Measurements from ENCODE around the gene RAB12.
"Not testable (repeated sequence)": the region's sequence is repeated elsewhere in the genome, so short reads cannot be mapped to it uniquely, and the experiment has no call there.

Gene RAB12

DNA sequence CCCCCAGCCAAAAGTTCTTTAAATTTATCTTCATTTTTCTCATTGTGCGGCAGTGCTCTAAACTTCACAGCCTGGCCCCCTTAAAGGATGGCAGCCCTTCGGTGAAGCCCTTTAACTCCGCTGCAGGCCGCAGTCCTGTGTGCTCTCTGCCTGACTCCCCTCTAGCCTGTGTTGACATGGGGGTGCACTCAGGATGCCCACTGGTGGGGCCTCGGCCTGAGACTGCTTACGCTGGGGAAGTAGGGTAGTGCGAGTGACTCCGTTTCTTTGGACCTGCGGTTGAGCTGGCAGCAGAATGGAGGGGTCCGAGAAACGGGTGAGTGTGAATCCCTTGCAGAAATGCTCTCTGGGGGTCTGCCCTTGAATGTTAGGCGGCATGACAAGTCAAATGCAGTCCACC, 5.6 kb downstream of the RAB12 start:
- no peak for FAIRE-seq

DNA sequence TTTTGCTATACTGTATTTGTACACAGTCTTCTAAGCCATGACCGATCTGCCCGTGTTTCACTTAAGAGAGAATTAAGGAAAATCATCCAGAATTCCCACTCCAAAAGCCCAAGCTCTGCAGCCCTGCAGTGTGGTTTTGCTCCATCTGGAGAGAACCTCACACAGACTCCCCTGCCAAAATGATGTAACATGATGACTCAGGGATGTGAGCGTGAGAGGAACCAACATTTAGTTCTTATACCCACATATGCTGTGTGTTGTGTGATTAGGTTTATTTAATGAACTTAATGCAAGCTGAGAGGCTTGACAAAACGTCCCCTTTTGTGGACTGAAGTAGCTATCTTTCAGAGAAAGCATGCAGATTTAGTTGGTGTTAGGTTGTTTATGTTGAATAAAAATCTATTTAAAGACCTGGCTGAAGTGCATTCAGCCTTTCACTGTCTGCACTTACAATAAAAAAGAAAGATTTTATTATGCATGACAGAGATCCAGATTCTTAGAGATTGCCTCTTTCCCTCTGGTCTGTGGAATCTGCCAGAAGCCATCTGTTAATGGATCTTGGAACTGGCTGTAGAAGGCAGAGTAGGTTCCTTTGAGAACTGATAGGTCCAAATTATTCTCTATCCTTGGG, 6.3 kb downstream of the RAB12 start:
- FAIRE-seq, result no peak

DNA sequence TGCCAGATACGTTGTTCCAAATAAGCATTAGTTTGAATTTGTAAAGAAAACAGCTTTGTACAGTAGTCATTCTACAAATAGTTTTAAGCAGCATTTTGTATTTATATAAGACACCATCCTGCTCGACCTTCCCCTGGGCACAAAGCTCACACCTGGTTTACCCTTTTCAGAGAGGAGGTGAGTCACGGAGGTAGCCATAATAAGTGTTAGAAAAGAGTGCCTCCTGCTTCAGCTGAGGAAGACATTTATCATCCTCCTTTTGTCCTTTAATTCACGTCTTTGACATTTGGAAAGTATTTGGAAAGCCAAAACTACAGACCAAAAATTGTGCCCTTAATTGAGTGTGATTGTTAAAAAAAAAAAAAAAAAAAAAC, 6.8 kb downstream of the RAB12 start:
- no peak for FAIRE-seq

DNA sequence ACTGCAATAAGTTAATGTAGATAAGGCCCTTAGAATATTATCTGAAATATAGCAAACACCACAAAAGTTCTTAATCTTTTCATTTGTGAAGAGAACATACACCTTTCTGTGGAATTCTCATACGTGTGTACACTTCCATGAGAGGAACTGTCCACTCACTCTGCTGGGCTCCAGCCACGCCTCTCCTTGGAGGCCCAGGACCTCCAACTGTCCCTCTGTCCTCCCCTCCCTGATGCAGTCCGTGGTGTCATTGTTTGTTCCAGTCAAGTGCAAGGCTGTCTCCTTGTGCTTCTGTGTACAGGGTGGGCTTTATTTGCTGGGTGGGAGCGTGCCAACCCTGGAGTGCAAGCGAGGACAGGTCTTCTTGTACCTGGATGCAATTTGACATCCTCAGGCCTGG, 8.7 kb downstream of the RAB12 start:
- FAIRE-seq, result no peak

DNA sequence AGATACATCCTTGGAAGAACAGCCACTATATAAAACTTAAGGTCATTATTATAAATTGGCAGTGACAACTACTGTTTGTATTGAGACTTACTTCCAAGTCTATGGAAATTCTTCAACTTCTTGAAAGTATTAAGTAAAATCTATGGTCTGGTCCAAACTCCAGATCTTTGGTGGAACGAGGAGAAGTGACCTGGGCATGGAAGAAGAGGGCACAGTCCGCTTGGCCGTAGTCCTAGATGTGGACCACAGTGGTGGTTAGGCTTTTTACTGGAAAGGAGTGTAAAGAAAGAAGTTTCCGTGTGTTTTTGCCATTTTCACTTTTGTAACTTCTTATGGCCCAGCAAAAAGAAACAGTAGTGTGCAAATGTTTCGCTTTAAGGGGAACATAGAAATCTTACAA, 9.8 kb downstream of the RAB12 start:
- no peak for FAIRE-seq

DNA sequence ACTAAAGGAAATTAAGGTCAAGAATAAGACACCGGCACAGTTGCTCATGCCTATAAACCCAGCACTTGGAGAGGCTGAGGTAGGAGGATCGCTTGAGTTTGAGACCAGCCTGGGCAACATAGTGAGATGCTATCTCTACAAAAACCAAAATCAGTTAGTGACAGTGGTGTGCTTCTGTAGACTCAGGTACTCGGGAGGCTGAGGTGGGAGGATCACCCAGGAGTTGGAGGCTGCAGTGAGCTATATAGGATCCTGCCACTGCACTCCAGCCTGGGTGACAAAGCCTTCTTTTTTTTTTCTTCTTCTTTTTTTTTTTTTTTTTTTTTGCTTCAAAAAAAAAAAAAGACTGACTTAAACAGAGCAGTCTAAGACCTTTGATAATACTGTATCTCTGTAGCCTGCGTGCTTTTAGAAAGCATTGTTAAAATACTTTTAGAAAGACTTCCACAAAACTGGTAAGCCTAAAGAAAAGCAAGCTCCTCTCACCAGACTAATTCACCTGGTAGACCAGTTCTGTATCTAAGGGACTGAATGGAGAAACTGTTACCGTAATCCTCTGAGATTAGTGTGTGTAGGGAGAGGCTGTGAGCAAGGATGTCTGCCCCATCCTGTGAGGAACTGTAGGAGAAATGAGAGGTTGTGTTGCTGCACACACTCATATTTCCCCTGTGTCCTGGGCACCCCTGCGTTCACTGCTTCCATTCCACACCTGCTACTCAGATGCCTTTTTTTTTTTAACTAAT, 10.8 kb downstream of the RAB12 start:
- no peak for FAIRE-seq

DNA sequence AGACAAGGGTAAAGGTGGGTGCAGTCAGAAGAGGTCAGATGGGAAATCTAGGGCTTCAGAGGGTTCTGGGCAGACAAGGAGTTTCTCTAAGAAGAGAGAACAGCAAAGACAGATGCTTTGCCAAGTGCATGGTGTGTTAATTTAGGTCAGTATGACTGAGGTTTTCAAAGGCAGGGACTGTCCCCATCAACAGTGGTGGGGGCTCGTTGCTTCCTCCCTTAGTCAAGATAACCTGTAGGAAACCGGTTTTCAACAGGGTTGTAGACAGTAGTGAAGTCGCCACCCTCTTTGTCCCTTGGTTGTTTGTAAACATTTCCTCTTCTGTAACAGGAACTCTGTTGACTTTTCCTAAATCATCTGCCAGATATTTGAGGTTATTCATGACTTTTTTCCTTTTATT, 11.6 kb downstream of the RAB12 start:
- FAIRE-seq, result no peak

DNA sequence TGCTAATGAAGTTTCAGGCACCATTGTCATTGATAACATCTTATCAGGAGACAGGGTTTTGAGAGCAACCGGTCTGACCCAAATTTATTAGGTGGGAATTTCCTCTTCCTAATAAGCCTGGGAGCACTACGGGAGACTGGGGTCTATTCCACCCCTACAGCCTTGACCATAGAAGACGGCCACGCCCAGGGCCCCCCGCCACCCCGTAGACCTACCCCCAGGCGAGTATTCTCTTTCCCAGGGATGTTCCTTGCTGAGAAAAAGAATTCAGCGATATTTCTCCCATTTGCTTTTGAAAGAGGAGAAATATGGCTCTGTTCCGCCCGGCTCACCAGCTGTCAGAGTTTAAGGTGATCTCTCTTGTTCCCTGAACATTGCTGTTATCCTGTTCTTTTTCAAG, 13.4 kb downstream of the RAB12 start:
- not testable (repeated sequence) for FAIRE-seq

DNA sequence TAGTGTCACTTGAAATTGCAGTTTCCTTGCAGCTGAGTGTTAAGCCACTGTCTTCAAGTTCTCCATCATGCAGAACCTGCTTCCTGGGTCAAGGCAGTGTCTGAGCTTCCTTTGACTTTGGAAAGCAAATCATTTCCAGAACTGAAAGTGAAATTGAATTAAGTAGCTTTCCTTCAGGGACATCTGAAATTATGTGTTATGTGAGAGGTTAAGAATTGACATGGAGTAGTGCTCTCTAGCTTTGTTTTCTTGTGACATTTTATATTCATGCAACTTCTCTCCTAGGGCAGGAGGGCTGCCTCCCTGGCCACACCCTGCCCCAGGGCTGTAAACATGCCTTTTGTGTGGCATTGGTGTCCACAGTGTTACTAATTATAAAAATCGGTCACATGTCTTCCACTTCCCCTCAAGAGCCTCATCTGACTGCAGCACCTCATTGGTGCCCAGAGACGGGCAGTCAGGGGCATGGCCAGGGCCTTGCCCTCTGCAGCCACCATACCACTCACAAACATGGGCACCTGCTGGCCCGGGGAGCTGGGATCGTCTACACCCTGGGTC, 14.4 kb downstream of the RAB12 start:
- FAIRE-seq, result no peak

DNA sequence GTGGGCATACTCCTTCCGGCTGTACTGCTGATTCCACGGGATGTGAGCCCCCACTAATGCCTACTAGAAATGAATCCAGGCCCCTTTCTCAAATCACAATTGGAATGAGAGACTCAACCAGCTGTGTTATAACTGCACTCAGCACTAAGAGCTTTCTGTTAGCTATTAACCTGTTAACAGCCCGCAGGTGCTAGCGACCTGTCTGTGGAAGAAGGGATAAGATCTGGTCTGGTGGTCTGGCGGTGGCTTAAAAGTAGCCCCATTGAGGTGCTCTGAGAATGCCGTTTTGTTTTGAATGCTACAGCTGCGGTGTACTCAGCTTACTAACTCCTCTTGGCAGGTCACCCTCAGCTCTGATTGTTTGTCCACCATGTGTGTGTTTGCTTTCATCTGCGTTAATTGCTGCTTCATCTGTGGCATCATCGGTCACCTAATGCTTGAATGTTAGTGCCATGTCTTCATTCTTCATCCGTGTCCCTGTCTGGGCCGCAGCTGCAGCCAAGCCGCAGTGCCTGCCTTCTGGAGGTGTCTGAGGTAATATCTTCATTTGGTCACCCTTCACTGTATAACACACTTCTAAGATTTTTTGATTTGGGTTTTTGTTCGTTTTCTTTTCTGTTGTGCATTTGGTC, 16.3 kb downstream of the RAB12 start:
- no peak for FAIRE-seq

DNA sequence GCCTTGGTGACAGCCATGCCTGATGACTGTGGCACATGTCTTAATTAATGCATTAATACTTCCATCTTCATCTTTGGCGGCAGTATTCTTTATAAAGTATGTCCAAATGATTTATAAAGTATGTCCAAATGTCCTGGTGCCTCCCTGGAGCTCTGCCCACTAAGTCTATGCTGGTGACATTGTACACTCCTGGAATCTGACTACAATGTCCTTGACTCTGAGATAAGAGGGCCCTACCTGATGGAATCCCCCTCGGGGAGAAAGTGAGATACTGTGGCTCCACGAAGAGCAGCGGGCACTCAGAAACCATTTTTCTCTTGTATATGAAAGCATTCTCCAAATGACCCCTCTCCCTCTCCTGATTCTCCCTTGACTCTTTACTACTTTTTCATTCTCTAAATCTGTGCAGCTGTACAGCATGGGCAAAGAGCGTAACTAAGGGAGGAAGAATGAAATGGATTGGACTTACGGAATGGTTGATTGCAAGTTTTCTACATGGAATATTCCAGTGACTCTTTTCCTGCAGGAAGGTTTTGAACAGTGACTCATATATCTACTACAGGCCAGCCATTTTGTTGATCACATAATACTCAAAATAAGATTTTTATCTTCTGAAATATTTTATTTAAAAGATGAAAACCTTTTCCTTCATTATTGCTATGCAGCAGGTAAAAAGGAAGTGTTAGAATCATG, 17.3 kb downstream of the RAB12 start:
- FAIRE-seq, result no peak

DNA sequence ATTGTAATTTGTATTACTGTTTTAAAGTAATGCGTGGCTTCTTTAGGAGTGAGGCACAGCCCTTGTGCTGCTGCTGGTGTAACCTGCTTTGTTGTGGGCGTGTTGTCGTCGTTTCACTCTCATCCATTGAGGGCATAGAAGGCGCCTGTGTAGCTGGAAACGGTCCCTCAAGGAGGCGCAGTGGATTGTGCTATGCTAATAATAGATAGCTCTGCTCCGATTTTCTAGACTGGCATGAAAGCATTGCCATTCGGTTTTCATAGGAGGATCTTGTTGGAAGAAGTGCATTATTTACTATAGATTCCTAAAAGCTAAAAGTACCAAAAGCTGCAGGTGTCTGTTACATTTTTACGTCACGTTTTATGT, 17.9 kb downstream of the RAB12 start:
- no peak for FAIRE-seq

DNA sequence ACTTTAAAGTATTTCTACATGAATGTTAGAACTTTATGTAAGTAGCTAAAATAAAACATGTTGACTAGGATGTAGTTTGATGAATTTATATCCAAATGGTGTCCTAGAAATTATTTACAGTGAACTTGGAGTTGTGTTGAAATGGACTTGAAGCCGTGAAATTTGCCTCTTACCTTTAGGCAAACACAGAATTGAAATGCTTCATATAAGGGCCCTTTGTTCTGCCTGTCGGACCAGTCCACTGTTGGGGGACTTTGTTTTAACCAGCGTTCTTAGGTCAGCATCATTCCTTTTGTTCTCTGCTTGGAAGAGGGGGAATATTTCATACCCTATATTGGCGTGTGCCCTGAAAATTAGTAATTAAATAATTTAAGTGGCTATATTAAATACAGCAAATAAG, 18.3 kb downstream of the RAB12 start:
- no peak for FAIRE-seq

DNA sequence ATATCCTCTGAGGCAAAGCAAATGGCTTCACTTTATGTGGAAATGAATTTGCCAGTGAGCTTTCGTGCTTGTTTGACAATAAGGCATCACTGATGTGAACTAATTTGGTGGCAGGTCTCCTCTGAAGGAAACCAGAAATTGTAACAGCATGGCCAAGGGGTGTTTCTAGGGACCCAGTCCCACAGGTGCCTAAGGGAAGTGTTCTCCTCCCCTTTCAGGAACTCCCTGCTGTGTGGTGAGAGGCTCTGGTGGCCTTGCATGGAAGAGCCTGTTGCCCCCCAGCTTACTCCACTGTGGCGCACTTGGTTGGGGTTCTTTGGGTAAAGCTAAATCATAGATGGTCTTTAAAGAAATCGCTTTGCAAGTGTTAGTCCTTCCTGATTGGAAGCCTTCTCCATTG, 20.4 kb downstream of the RAB12 start:
- no peak for FAIRE-seq

DNA sequence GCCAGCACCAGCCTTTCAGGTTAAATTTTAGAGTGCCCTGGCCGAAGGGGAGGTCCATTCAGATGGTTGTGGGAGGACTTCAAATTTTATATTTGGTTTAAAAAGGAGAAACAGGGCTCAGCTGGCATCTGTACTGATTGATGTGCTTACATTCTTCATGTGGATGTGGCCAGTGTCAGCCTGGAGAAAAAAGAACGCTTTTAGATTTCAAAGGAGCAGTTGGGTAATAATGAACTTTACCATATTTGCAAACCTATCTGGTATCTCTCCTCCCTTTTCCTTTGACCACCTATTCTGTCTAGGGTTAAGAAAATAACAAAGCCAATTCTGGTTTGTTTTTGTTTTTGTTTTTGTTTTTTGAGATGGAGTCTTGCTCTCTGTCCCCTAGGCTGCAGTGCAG, 21.3 kb downstream of the RAB12 start:
- FAIRE-seq, result no peak

DNA sequence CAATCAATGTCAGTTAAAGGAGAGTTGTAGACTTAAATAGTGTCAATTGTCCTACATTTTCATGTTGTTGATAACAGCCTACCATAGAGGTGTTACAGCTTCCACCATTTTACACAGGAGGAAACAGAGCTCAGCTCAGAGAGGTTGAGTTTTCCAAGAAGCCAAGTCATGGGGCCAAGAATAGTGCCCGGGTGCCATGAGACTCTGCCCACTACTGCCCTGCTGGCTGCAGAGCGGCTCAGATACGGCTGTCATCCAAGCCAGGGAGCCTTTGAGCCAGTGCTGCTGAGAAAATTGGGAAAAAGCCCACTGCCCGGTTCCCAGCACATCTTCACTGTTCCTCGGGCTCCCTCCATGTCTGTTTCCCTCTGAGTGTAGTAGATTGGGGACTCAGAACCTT, 22.0 kb downstream of the RAB12 start:
- FAIRE-seq, result no peak

DNA sequence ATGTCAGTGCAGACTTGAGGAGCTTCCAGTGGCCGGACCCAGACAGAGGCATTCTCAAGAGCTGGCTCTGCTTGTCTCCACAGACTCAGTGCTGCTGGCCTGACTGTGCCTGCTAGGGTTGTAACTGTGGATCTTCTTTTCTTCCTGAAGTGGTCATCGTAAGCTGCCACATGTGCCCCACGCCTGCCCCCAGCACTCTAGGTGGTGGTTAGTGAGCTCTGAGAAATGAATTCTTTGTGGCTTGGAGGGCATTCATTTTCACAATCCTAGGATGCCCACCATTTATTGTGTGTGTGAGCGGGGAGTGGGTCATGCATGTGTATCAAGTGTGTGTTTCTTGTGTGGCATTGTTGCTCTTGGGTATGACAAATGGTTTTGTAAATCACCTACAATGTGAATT, 23.1 kb downstream of the RAB12 start:
- no peak for FAIRE-seq

DNA sequence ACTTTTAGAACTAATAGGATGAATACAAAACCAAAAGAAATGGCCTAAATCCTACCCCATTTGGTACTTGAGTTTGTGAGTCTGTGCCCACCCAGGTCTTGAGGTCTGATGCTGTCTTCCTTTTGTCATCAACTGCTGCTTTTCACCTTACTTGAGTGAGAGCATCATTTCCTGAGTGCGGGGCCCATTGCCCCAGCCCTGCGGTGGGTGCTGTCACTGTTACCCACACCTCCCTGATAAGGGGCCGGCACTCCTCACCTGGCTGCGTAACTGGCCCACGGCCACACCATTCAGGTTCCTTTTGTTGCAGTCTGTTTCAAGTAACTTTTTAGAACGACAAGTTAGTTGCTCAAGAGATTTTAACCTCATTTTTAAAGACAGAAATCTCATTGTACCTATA, 25.3 kb downstream of the RAB12 start:
- FAIRE-seq, result no peak

DNA sequence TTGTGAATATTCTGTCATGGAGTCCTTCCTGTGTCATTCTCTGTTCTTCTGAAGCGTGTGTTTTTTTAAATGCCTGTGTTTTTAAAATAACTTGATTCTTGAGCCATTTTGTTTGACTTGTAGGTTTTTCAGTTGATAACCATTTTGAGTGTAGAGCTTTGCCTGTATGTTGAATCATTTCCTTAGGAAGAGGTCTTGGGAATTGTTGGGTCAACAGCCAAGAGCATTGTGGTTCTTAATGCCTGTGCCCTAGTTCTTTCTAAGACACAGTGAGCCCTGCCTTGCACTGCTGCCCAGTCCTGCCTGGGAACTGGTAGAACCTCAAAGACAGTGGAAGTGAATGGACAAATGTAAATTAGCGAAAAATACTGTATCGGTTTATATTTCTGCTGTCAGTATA, 25.9 kb downstream of the RAB12 start:
- FAIRE-seq, result no peak

DNA sequence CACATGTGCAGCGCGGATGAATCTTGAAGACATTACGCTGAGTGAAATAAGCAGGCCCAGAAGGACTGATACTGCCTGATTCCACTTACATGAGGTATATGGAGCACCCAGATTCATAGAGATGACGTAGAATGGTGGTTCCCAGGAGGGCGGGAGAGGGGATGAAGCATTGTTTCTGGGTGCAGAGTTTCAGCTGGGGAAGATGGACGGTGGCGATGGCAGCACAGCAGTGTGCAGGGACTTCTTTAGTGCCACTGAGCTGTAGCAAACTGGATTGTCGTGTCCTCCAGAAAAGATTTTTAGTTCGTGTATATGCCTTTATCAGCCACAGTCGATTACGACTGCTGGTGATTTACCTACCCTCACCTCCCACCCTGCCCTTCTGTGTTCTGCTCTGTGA, 30.5 kb downstream of the RAB12 start:
- no peak for FAIRE-seq

DNA sequence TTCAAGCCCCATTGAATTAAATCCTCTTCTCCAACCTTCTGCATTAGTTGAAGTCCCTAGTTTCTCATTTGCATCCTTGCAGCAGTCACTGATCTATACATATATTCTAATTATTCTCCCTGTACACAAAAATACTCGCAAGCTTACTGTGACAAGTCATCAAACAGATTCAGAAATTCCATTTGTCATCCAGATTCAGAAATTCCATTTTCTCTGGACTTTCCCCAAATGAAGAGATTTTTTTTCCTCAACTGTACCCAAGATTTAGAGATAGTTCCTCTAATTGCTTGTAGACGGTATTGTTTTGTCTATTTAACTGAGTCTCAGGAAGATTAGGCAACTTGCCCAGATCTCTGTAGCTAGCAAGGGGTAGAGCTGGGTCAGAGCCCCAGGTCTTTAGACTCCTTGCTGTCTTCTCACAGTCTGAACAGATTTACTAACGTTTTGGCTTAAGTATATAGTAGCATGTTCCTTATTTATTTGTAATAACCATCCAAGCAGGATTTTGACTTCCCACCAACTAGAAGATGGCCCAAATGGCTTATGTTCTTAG, 34.2 kb downstream of the RAB12 start:
- FAIRE-seq, result no peak

DNA sequence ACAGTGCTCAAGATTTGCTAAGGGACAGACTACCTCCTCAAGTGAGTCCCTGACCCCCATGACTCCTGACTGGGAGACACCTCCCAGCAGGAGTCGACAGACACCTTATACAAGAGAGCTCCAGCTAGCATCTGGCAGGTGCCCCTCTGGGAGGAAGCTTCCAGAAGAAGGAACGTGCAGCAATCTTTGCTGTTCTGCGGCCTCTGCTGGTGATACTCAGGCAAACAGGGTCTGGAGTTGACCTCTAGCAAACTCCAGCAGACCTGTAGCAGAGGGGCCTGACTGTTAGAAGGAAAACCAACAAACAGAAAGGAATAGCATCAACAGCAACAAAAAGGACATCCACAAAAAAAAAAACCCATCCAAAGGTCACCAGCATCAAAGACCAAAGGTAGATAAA, 38.1 kb downstream of the RAB12 start:
- not testable (repeated sequence) for FAIRE-seq

All from endometrium (tissue), 2 donors.